SKM-1 treated with dmso at 0.1 percent for 144 hours (cell line): ENCODE results near the gene CEMP1.
"Not testable (repeated sequence)": the region's sequence is repeated elsewhere in the genome, so short reads cannot be mapped to it uniquely, and the experiment has no call there.

Experiments
- DNase-seq: peaks from one replicate; lab custom pipeline; 2025; ENCODE audit not compliant: unreplicated experiment; lab: John Stamatoyannopoulos, UW

Gene CEMP1

GRCh38 chr16:2531371-2531695 is at the start of gene CEMP1:
Gene CEMP1 (minus strand): TSS chr16:2531408. CDS start chr16:2531073, 335 bp downstream.
- no peak for DNase-seq

GRCh38 chr16:2580818-2581217 is 49.6 kb upstream of the CEMP1 start:
- not testable (repeated sequence) for DNase-seq

GRCh38 chr16:2580143-2580542 is 48.9 kb upstream of the CEMP1 start:
- not testable (repeated sequence) for DNase-seq

- not testable (repeated sequence) for DNase-seq
These were observed 47.7 kb upstream of the CEMP1 start for GRCh38 chr16:2578905-2579304.

- DNase-seq: not testable (repeated sequence)
These were observed 45.8 kb upstream of the CEMP1 start for GRCh38 chr16:2577044-2577443.

- not testable (repeated sequence) for DNase-seq
These were observed 44.6 kb upstream of the CEMP1 start for GRCh38 chr16:2575839-2576238.

GRCh38 chr16:2572704-2573103 is 41.5 kb upstream of the CEMP1 start:
- not testable (repeated sequence) for DNase-seq

- DNase-seq: not testable (repeated sequence)
These were observed 37.4 kb upstream of the CEMP1 start for GRCh38 chr16:2568573-2568972.

GRCh38 chr16:2567506-2567905 is 36.3 kb upstream of the CEMP1 start:
- DNase-seq: not testable (repeated sequence)

- not testable (repeated sequence) for DNase-seq
These were observed 29.6 kb upstream of the CEMP1 start for GRCh38 chr16:2560798-2561133.

- not testable (repeated sequence) for DNase-seq
These were observed 29.1 kb upstream of the CEMP1 start for GRCh38 chr16:2560131-2560797.

- not testable (repeated sequence) for DNase-seq
These were observed 25.9 kb upstream of the CEMP1 start for GRCh38 chr16:2557150-2557549.

GRCh38 chr16:2554709-2555425 is 23.7 kb upstream of the CEMP1 start:
- DNase-seq: not testable (repeated sequence)

GRCh38 chr16:2551420-2551889 is 20.2 kb upstream of the CEMP1 start:
- DNase-seq: not testable (repeated sequence)

GRCh38 chr16:2550283-2550878 is 19.2 kb upstream of the CEMP1 start:
- not testable (repeated sequence) for DNase-seq

GRCh38 chr16:2543771-2544170 is 12.6 kb upstream of the CEMP1 start:
- not testable (repeated sequence) for DNase-seq

- not testable (repeated sequence) for DNase-seq
These were observed 10.2 kb upstream of the CEMP1 start for GRCh38 chr16:2541409-2541808.

- peak; percentile 36 for DNase-seq
These were observed 9.7 kb upstream of the CEMP1 start for GRCh38 chr16:2540912-2541311.

GRCh38 chr16:2539845-2540458 is 8.7 kb upstream of the CEMP1 start:
- DNase-seq: not testable (repeated sequence)

GRCh38 chr16:2539192-2539844 is 8.1 kb upstream of the CEMP1 start:
- not testable (repeated sequence) for DNase-seq
